OCI-LY1 (cell line): ENCODE results near the gene AGL.

Experiments used
- EZH2 ChIP-seq: fragments of 200-600 bp; sonication (generic), shearing (Covaris generic); IDR thresholded peaks from 2 replicates; pipeline ENCODE4 v1.8.0; 2017; ENCODE audit warnings: borderline replicate concordance, mixed run types, mild to moderate bottlenecking, antibody characterized with exemption, low read length, moderate library complexity, mixed read lengths
- TF ChIP-seq, protein P1 (sequence below): fragments of 200-600 bp; sonication (generic), shearing (Covaris generic); IDR thresholded peaks from 2 replicates; pipeline ENCODE4 v1.5.1; 2017; ENCODE audit warnings: mild to moderate bottlenecking, antibody characterized with exemption, low read length, moderate library complexity, mixed read lengths

GRCh38 chr1:99906535-99906934 lies 56.4 kb downstream of the AGL start:
- TF ChIP-seq, protein P1, sequence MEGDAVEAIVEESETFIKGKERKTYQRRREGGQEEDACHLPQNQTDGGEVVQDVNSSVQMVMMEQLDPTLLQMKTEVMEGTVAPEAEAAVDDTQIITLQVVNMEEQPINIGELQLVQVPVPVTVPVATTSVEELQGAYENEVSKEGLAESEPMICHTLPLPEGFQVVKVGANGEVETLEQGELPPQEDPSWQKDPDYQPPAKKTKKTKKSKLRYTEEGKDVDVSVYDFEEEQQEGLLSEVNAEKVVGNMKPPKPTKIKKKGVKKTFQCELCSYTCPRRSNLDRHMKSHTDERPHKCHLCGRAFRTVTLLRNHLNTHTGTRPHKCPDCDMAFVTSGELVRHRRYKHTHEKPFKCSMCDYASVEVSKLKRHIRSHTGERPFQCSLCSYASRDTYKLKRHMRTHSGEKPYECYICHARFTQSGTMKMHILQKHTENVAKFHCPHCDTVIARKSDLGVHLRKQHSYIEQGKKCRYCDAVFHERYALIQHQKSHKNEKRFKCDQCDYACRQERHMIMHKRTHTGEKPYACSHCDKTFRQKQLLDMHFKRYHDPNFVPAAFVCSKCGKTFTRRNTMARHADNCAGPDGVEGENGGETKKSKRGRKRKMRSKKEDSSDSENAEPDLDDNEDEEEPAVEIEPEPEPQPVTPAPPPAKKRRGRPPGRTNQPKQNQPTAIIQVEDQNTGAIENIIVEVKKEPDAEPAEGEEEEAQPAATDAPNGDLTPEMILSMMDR, result no peak
- TF ChIP-seq EZH2, result no peak
